ENCODE measurements around the gene SOCS1. TPM values are rescaled to one million over a fixed set of nuclear protein-coding genes. Genes with fewer than 3 reads are reported as not detected.

Gene SOCS1
- total RNA-seq, 2 donors from 2014 or later: 2.6 to 8.2 TPM

GRCh38 chr16:11231367-11231970 lies 24.5 kb downstream of the SOCS1 start:
- no peak overlapping the region for H3K27ac ChIP-seq
- no peak for DNase-seq (ENCODE audit: low spot score)
- intact Hi-C loops (cut with DNase I): no loop called here
- 74% methylated on average over 10 of the region's 10 CpGs for WGBS
- H3K27me3 ChIP-seq (replicated peaks; ENCODE audit: insufficient read depth): no peaks in the 10 kb centered on the region
- H3K4me3 ChIP-seq: no peak overlapping the region
- TF ChIP-seq POLR2AphosphoS5 (IDR thresholded peaks at IDR 0.05): no peak
- no peak for TF ChIP-seq POLR2A (IDR thresholded peaks at IDR 0.05)
- TF ChIP-seq CTCF (IDR thresholded peaks at IDR 0.05): no peak
- no peaks in the 10 kb centered on the region for H3K36me3 ChIP-seq
- H3K9me3 ChIP-seq: no peaks in the 10 kb centered on the region
- H3K4me1 ChIP-seq (replicated peaks): no peaks in the 10 kb centered on the region

- 41% methylated on average over 4 of the region's 4 CpGs for WGBS
- Histone ChIP-seq H3K27me3 (replicated peaks; ENCODE audit: insufficient read depth) (no peaks in the 10 kb centered on the region), H3K27ac (peak overlapping the region in 1 of 2 donors; percentile 36), H3K9me3 (no peaks in the 10 kb centered on the region), H3K36me3 (no peaks in the 10 kb centered on the region), H3K4me3 (no peak overlapping the region), H3K4me1 (replicated peaks) (no peaks in the 10 kb centered on the region)
- TF ChIP-seq POLR2A (IDR thresholded peaks at IDR 0.05): no peak
- TF ChIP-seq POLR2AphosphoS5 (IDR thresholded peaks at IDR 0.05): peak; percentile 87
- no peak for TF ChIP-seq CTCF (IDR thresholded peaks at IDR 0.05)
- peak; percentile 91 for DNase-seq (ENCODE audit: low spot score)
- intact Hi-C loops (cut with DNase I): no loop called here
Measured at GRCh38 chr16:11229906-11230305, 26.1 kb downstream of the SOCS1 start.

GRCh38 chr16:11229432-11229831 lies 26.6 kb downstream of the SOCS1 start:
- no peak for DNase-seq (ENCODE audit: low spot score)
- no peak overlapping the region for H3K4me3 ChIP-seq
- TF ChIP-seq POLR2AphosphoS5 (IDR thresholded peaks at IDR 0.05) (no peak), CTCF (IDR thresholded peaks at IDR 0.05) (no peak), POLR2A (IDR thresholded peaks at IDR 0.05) (no peak)
- intact Hi-C loops (cut with DNase I): no loop called here
- H3K27me3 ChIP-seq (replicated peaks; ENCODE audit: insufficient read depth): no peaks in the 10 kb centered on the region
- WGBS: 47% methylated on average over 5 of the region's 5 CpGs
- no peaks in the 10 kb centered on the region for H3K9me3 ChIP-seq
- H3K27ac ChIP-seq: no peak overlapping the region
- no peaks in the 10 kb centered on the region for H3K36me3 ChIP-seq
- no peaks in the 10 kb centered on the region for H3K4me1 ChIP-seq (replicated peaks)

GRCh38 chr16:11225677-11226549 lies 30.1 kb downstream of the SOCS1 start:
- intact Hi-C loops (cut with DNase I): no loop called here
- H3K4me3 ChIP-seq: no peak overlapping the region
- 86% methylated on average over 18 of the region's 18 CpGs for WGBS

More at GRCh38 chr16:11225677-11226549, 30.1 kb downstream of the SOCS1 start:
- H3K4me1 ChIP-seq (replicated peaks): no peaks in the 10 kb centered on the region
- H3K27ac ChIP-seq: no peak overlapping the region
- H3K9me3 ChIP-seq: no peaks in the 10 kb centered on the region
- no peaks in the 10 kb centered on the region for H3K36me3 ChIP-seq
- no peaks in the 10 kb centered on the region for H3K27me3 ChIP-seq (replicated peaks; ENCODE audit: insufficient read depth)
- TF ChIP-seq POLR2AphosphoS5 (IDR thresholded peaks at IDR 0.05) (no peak), POLR2A (IDR thresholded peaks at IDR 0.05) (no peak), CTCF (IDR thresholded peaks at IDR 0.05) (no peak)
- DNase-seq (ENCODE audit: low spot score): no peak
